CD4-positive, alpha-beta T cell treated with Interleukin-10 for 1 hour (primary cell): ENCODE results near the gene ADK.

ENCODE experiments used
- DNase-seq: peaks from one replicate; pipeline ENCODE4 v3.0.0-alpha.2; 2020

ADK gene

DNA sequence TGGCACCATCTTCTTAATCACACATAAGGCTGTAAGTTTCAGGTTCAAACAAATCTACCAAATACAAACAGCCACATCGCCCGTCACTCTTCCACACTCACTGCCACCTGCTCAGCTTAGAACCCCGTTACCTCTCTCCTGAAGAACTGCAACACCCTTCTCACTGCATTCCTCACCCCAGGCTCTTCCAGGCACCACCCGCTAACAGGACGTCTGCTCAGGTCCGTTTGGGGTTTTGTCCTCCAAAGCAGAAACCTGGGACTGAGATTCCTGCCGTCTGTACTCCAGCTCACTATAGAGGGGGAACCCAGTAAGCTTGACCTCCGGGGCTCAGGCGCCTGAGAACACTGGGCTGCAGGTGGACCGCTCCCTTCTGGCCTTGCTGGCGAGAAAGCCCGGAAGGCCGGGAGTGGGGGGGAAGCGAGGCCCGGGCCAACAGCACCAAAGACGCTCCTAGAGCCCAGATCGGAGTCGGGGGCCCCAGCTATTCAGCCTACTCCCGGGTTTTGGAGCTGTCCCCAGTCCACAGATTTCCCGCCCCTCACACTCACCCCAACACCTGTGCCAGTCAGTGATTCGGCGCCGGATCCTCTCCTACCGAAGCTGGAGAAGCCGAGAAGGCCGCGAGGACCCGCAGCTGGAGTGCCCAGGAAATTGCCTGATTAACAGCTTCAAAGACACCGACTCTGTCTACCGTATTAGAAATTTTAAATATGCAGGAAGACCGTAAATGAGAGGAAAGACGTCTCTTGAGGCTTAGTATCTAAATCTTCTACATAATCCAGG, 624 bp upstream of the ADK start, which contains the start of gene AP3M1:
AP3M1 (minus strand) TSS at position 625 of the 786 bp plus-strand sequence. CDS start 12,449 bp downstream, outside the sequence.
- DNase-seq: no peak

DNA sequence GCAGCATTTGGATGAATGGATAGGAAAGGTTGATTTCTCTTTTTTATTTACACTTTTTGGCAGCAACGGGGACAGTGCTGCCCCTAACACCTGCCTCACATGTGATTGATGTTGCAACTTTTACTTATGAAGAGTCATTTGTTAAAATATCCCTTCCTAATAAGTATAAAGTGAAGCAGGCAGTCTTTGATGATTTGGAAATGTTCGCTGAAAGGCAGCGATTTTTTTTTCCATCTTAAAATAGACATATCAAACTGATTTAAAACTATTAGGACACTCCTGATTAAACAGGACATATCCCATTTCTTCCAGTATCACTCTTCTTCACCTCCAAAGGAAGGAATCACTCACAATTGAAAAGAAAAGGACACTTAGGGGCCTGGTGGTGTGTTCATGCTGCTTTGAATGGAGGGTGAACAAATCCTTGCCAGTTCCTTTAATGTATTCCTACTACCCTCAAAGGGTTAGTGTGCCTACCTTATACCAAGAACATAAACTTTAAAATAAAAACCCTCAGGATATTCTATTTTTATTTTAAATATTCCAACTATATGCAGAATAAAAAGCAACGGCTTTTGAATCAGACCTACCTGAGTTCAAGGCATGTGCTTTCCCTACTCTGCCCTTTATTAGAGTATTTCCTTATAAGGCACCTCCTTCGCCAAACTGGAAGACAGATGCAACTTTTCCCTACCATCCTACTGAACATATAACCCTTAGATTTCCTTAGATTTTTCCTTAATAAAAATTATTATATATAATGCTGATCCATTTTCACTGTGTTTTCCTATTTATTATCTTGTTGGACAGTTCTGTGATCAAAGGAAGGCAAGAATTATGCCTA, 1.1 kb downstream of the ADK start:
- DNase-seq: no peak

DNA sequence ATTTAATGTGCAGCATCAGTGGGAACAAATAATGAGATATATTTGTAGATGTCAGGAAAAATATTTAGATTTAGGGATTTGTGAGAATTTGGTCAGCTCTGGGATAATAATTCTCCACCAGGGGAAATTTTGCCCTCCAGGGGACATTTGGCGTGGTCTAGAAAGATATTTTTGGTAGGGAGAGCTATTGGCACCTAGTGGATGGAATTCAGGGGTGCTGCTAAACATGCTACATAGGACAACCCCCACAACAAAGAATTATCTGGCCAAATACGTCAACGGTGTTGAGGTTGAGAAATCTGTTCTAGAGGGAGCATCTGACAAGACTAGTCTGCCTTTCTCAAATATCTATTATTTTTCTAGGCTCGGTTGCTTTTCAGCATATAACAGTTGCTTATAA, 2.1 kb downstream of the ADK start:
- no peak for DNase-seq

DNA sequence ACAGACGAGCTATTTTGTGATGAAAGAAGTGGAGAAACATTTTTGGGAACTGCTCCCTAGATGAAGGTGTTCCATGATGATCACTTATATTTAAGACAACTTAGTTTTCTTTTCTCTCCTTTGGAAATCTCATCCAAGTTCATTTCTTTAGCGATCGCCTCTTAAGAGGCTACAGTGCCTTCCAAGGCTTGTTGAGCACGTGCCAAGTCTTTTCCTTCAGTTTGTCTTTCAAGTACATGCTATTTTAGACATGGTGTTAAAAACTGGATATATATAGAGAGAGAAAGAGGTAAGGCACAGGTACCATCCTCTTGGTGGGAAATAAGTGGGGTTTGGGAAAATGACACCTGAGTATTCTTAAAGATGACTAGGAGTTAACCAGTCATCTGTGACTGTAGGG, 2.7 kb downstream of the ADK start:
- no peak for DNase-seq

DNA sequence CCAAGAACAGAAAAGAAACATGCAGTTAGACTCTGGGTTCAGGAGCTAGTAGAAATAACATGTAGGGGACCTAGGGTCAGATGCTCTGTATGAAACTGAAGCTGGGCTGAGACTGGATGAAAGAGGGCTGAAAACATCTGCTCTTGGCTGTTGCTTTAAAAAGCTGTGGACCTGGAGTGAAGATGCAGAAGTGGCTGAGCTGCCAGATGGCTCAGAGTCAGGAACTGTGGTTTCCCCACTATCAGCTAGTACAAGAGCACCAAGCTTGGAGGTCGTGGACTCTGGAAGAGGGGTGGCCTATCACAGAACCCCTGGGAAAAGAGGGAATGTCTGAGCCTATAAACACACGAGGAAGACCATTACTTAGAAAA, 5.9 kb downstream of the ADK start:
- no peak for DNase-seq

DNA sequence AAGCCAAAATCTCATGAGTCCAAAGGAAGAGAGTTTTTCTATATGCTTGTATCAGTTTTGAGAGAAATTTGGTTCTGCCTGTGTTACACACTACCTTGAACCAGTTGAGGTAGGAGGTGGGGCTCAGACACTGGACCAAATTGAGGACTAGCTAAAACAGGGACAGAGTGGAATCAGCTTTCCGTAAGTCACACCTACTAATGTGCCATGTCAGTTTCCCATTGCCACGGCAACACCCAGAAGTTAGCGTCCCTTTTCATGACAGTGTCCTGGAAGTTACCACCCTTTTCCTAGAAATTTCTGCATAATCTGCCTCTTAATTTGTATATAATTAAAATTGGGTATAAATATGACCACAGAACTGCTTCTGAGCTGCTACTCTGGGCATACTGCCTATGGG, 9.0 kb downstream of the ADK start:
- DNase-seq: no peak

DNA sequence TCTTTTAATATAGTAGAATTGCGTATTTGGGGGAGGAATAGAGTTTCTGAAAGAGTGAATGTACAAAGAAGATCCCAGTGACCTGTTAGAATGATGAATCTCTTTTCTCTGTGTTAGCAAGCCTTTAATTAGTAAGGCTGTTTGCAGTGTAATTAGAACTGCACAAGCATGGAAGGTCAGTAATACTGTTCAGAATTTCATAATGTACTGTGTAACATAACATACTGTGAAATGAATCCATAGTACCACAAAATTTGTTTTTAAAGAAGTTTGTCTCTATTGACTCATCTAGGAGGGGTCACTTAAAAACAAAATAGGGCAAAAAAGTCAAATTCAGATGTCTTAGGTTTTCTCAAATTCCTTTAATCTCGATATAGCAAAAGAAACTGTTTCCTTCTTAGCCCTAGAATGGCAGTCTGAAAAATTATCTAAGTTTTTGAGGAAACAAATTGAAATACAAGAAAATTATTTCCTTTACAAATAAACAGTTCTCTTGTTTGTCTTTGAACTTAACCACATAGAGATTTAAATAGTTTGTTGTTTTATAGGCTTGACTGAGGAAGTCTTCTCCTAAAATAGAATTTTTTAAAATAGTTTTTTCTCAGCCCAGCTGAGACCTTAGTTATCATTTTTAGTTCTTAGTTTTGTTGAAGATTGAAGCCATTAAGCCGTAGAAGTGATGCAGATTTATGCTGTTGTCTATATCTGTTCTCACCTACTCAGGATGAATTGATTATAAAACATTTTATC, 12.5 kb downstream of the ADK start:
- DNase-seq: no peak

DNA sequence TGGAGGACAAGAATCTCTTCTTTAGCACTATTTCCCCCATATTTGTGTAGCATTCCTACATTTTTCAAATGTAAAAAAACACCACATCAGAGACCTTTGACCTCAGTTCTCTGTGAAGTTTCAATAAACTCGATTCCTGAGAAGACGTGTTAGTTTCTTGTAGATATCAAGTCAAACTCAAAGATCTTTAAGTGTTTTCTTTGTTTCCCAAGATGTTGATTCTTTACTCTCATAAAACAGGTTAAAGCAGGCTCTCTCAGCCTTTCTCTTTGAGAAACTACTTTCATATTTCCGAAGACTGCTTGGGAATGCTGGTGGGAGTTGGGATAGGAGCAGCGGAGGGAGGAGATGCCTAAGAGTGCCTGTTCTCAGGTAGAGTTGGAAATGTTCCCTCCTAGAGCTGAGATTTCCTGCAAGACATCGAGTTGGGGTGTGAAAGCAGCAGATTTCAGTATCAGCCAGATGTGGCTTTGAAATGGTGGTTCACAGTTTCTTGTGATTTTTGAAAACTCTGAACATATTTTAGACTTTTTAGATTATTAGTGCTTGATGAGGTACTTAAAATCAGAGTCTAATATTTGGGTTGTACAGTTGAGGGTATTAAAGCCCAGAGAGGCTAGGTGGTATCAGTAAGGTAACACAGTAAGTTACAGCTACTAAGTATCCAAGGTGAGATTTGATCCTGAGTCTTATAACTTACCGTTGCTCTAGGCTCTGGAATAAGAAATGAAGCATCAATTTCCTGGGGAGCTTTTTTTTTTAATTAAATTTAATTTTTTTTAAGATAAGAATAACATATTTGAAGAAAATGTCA, 13.9 kb downstream of the ADK start:
- no peak for DNase-seq

DNA sequence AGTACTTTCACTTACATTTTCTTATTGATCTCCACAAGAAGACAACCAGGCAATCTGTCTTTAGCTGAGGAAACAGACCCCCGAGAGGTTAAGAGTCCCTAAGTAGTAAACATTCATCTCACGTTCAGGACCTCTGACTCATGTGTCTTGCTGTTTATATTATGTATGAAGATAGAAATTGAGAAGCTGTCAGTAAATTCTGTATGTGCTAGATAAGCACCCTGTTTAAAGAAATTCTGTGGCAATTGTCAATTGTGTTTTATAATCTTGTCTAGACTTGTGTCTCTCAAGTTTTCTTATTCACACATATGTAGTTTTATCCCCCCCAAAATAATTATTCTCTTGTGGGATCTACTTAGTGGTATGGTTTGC, 14.5 kb downstream of the ADK start:
- no peak for DNase-seq

DNA sequence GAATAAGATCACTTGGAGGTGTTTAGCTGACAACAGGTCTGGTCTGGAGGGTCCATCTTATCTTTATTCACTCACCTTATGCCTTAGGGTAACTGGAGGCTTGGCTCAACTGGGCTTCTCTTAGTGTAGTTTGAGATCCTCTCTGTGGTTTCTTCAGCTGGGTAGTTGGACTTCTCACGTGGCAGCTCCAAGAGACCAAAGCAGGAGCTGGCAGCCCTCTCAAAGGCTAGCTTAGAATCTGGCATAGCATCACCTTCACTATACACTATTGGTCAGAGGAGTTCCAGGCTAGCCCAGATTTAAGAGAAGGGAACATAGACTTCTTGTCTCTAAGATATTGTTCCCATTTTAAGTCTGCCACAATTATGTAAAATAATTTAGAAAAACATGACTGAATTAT, 16.4 kb downstream of the ADK start:
- no peak for DNase-seq

DNA sequence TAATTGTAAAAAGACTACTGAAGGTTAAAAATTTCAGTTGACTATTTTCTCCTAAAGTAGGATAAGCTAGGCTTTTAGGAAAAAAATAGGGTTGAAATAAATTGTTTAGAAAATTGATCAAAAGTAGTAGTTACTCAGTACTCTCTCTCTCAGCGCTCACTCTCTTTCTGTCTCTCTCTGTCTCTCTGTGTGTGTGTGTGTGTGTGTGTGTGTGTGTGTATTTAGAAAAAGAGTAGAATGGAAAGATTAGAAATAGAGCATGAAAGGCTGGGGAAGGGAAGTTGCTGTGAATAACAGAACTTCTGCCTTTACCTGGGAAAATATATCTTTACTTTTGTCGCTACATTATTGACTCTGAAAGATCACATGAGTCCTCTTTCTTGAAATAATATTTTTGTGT, 20.6 kb downstream of the ADK start:
- DNase-seq: no peak

DNA sequence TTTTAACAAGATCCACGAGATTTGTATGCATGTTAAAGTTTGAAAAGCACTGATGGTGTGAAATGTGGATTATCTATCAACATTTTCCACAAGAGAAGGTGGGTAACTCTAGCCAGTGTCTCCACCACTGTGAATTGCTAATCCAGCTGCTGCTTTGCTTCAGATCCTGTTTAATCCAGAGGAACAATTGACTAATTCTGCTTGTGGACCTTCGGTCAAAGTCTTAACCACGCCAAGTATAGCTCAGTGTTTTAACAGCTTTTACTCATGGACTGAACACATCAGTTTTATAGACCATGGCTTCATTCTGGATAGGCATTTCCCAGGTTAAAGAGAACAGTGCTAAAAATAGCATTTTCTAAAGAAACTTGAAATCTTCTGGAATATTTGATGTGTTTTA, 23.5 kb downstream of the ADK start:
- DNase-seq: no peak

DNA sequence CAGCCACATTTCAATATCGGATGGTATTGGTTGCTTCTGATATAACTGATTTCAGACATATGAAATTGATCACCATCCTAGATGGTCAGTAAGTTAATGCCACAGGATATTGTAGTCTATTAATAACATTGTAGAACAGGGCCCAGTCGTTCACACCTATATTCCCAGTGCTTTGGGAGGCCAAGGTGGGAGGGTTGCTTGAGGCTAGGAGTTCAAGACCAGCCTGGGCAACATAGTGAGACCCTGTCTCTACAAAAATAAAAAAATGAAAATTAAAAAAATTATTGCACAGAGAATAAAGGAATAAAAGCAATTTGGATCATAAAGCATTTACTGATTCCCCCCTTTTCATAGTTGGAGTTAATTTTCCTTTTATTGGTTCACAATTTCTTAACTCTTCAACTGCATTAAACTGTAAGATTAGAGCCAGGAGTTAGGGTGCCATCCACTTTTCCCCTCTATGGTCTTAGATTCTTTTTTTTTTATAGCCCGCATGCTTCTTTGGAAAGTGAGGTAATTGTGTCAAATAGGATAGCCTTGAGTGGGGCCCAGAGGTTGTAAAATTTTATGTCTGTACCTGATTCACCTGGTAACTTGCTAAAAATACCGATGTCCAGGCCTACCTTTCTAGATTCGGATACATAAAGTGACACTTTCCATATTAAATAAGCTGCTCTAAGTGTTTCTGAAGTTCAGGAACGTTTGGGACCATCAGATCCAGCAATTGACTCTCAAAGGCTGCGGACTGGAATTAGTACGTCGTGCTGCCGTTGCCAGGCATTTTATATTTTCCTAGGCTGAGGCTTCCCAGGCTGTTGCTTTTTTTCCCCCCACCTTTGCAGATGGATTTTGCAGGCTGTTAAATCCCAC, 24.7 kb downstream of the ADK start:
- peak; percentile 9 for DNase-seq

DNA sequence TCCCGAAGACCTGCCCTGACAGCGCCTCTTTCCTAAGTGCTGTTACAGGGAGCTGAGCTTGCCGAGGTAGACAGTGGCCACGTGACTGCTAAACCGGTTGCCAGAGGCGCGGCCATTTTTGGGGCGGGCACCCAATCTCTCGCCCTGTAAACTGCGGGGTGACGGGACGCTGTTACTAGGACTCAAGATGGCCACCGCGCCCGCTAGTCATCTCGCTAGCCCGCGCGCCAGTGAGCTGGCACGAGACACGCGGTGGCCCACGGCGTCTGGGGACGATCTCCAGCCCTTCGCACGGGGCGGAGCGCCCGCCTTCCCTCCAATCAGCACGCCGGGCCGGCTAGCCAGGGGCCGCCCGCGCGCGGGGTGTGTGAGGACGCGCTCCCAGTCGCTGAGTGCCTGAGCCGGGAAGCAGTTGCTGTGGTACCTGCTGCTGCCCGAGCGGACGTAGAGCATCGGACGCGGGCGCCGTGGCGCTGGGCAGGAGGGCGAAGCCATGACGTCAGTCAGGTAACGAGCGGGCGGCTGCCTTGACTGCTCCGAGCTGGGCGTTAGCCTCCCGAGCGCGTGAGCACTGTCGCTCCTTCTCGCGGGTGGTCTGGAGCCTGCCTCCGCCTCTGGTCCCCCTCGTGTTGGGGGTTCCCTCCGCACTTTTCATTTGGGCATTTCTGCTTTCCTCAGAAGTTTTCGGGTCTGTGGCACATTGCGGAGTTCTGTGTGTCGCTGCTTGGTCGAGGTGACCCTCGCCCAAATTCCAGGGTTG, 25.5 kb downstream of the ADK start:
- peak; percentile 96 for DNase-seq

DNA sequence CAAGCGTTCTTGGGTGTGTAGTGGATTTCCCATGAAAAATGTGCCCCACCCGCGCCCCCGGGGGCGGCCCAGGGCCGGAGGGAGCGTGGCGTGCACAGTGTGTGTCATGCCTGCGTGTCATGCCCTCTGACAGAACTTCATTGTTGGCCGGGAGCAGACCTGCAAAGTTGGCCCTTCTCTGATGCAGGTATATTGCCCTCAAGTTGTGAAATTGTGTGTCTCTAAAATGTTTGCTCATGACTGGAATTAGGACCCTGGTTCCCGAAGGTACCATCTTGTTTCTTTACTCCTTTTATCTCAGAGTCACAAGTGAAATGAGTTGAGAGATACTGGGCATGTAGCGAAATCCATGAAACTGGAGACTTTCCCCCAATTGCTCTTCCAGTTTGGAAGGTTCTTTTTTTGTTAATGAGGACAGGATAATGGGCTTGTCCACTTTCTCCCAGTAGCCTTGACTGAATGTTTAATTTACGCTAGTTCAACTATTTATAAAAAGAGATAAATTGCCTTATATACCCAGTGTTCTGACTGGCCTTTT, 26.2 kb downstream of the ADK start:
- DNase-seq: no peak

DNA sequence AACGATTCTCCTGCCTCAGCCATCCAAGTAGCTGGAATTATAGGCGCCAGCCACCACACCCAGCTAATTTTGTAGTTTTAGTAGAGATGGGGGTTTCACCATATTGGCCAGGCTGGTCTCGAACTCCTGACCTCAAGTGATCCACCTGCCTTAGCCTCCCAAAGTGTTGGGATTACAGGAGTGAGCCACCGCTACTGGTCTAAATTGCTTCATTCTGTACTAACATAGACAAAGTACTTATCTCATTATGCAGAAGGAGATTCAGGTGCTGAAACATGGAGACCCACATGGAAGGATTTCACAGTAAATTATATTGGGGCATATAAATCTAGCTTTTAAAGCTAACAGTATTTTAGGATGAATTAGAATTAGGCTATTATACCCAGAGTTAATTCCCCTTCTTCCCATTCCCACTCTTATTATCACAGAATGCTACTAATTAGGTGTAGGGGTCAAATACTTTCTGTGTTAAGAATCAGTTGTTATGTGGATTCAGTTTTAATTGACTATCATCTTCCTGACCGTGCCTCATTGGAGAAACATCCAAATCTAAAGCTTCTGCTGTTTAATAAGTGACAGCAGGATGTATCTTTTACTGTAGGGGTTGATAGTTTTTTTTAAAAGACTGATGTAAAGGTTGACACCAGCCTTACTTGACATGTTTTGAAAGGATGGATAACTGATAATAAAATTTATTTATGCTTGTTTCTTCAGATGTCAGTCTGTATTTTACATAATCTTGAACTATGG, 27.2 kb downstream of the ADK start:
- no peak for DNase-seq

DNA sequence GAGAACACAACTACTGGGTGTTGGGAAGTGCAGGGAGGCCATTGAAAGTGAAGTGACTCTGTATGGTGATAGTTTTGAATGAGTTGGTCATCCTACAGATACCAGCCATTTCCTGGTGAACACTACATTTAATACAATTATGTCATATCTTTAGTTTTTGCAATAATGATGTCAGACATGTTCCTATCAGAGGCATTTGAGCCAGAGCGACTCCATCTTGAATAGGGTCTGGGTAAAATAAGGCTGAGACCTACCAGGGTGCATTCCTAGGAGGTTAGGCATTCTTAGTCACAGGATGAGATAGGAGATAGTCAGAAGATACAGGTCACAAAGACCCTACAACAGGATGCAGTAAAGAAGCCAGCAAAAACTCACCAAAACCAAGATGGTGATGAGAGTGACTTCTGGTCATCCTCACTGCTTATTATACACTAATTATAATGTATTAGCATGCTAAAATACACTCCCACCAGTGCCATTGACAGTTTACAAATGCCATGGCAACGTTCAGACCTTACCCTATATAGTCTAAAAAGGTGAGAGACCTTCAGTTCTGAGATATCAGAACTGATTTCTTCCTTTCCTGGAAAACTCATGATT, 28.2 kb downstream of the ADK start:
- no peak for DNase-seq

DNA sequence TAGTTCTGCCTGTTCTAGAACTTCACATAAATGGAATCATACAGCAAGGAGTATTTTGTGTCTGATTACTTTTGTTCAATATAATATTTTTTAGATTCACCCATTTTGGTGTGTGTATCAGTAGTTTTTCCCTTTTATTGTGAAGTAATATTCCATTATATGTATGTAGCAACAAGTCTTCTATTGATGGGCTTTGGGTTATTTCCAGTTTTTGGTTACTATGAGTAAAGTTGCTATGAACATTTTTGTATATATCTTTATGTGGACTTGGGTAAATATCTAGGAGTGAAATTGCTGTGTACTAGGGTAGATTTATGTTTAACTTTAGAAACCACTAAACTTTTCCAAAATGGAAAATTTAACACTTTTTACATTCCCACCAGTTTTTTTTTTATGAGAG, 35.7 kb downstream of the ADK start:
- no peak for DNase-seq

DNA sequence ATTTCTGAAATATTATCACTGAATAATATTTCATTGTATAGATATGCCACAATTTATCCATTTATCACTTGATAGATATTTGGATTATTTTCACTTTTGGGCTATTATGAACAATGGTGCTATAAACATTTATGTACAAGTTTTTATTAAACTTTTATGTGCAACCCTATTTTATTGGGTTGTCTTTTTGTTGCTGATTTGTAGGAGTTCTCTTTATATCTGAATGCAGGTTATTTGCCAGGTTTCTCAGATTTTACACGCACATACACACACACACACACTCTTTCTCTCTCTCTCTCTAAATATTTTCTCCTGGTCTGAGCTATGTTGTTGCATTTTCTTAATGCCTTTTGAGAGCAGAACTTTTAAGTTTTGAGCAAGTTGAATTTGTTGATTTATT, 36.2 kb downstream of the ADK start:
- DNase-seq: no peak
